ENCODE results near the gene ST8SIA5.

Gene ST8SIA5

GRCh38 chr18:46740046-46740445, 16.8 kb downstream of the ST8SIA5 start:
- H3K27me3 ChIP-seq (ENCODE audit: insufficient read depth, low read depth), result no peaks in the 10 kb centered on the region
- no peak for TF ChIP-seq CTCF (conservative IDR thresholded peaks at IDR 0.05; ENCODE audit: low read depth, low read length)
- no peak overlapping the region for H3K27ac ChIP-seq
- H3K4me3 ChIP-seq (IDR thresholded peaks at IDR 0.05; ENCODE audit: insufficient read depth, low read depth, low read length), result no peak overlapping the region
- no peaks in the 10 kb centered on the region for H3K79me2 ChIP-seq (ENCODE audit: insufficient read depth, low read depth)
- H3K36me3 ChIP-seq (ENCODE audit: insufficient read depth), result no peaks in the 10 kb centered on the region
- no peak overlapping the region for H2AFZ ChIP-seq (ENCODE audit: low read depth)
- H3K4me2 ChIP-seq, result no peak overlapping the region
- H3K4me1 ChIP-seq (ENCODE audit: low read depth, poor library complexity, severe bottlenecking), result no peaks in the 10 kb centered on the region
- H4K20me1 ChIP-seq (ENCODE audit: insufficient read depth), result no peaks in the 10 kb centered on the region
- no peak overlapping the region for H3K9ac ChIP-seq

GRCh38 chr18:46738491-46738890, 18.4 kb downstream of the ST8SIA5 start:
- no peaks in the 10 kb centered on the region for H3K27me3 ChIP-seq (ENCODE audit: insufficient read depth, low read depth)
- no peaks in the 10 kb centered on the region for H3K79me2 ChIP-seq (ENCODE audit: insufficient read depth, low read depth)
- no peak overlapping the region for H3K4me3 ChIP-seq (IDR thresholded peaks at IDR 0.05; ENCODE audit: insufficient read depth, low read depth, low read length)
- H3K4me1 ChIP-seq (ENCODE audit: low read depth, poor library complexity, severe bottlenecking), result no peaks in the 10 kb centered on the region
- no peak overlapping the region for H3K27ac ChIP-seq
- no peaks in the 10 kb centered on the region for H3K36me3 ChIP-seq (ENCODE audit: insufficient read depth)
- H4K20me1 ChIP-seq (ENCODE audit: insufficient read depth), result no peaks in the 10 kb centered on the region
- H2AFZ ChIP-seq (ENCODE audit: low read depth), result no peak overlapping the region
- no peak overlapping the region for H3K9ac ChIP-seq
- H3K4me2 ChIP-seq, result no peak overlapping the region
- no peak for TF ChIP-seq CTCF (conservative IDR thresholded peaks at IDR 0.05; ENCODE audit: low read depth, low read length)

- H3K4me3 ChIP-seq (IDR thresholded peaks at IDR 0.05; ENCODE audit: insufficient read depth, low read depth, low read length), result no peak overlapping the region
- no peaks in the 10 kb centered on the region for H3K4me1 ChIP-seq (ENCODE audit: low read depth, poor library complexity, severe bottlenecking)
- no peak for TF ChIP-seq CTCF (conservative IDR thresholded peaks at IDR 0.05; ENCODE audit: low read depth, low read length)
- no peaks in the 10 kb centered on the region for H3K79me2 ChIP-seq (ENCODE audit: insufficient read depth, low read depth)
- H3K4me2 ChIP-seq, result no peak overlapping the region
- H2AFZ ChIP-seq (ENCODE audit: low read depth), result no peak overlapping the region
- H3K36me3 ChIP-seq (ENCODE audit: insufficient read depth), result no peaks in the 10 kb centered on the region
- H3K27ac ChIP-seq, result no peak overlapping the region
- no peak overlapping the region for H3K9ac ChIP-seq
- no peaks in the 10 kb centered on the region for H4K20me1 ChIP-seq (ENCODE audit: insufficient read depth)
- H3K27me3 ChIP-seq (ENCODE audit: insufficient read depth, low read depth), result no peaks in the 10 kb centered on the region
Measured at GRCh38 chr18:46736736-46737135, 20.1 kb downstream of the ST8SIA5 start.

GRCh38 chr18:46736135-46736534, 20.7 kb downstream of the ST8SIA5 start:
- TF ChIP-seq CTCF (conservative IDR thresholded peaks at IDR 0.05; ENCODE audit: low read depth, low read length), result no peak
- no peaks in the 10 kb centered on the region for H3K4me1 ChIP-seq (ENCODE audit: low read depth, poor library complexity, severe bottlenecking)
- no peaks in the 10 kb centered on the region for H3K27me3 ChIP-seq (ENCODE audit: insufficient read depth, low read depth)
- H3K79me2 ChIP-seq (ENCODE audit: insufficient read depth, low read depth), result no peaks in the 10 kb centered on the region
- H2AFZ ChIP-seq (ENCODE audit: low read depth), result no peak overlapping the region
- no peak overlapping the region for H3K27ac ChIP-seq
- no peak overlapping the region for H3K4me2 ChIP-seq
- no peaks in the 10 kb centered on the region for H4K20me1 ChIP-seq (ENCODE audit: insufficient read depth)
- H3K4me3 ChIP-seq (IDR thresholded peaks at IDR 0.05; ENCODE audit: insufficient read depth, low read depth, low read length), result no peak overlapping the region
- H3K36me3 ChIP-seq (ENCODE audit: insufficient read depth), result no peaks in the 10 kb centered on the region
- no peak overlapping the region for H3K9ac ChIP-seq

GRCh38 chr18:46734981-46735380, 21.9 kb downstream of the ST8SIA5 start:
- no peaks in the 10 kb centered on the region for H3K4me1 ChIP-seq (ENCODE audit: low read depth, poor library complexity, severe bottlenecking)

More at GRCh38 chr18:46734981-46735380, 21.9 kb downstream of the ST8SIA5 start:
- Histone ChIP-seq H2AFZ (ENCODE audit: low read depth) (no peak overlapping the region), H3K27me3 (ENCODE audit: insufficient read depth, low read depth) (no peaks in the 10 kb centered on the region), H3K36me3 (ENCODE audit: insufficient read depth) (no peaks in the 10 kb centered on the region), H3K4me3 (IDR thresholded peaks at IDR 0.05; ENCODE audit: insufficient read depth, low read depth, low read length) (no peak overlapping the region), H3K79me2 (ENCODE audit: insufficient read depth, low read depth) (no peaks in the 10 kb centered on the region), H3K27ac (no peak overlapping the region), H3K9ac (no peak overlapping the region), H4K20me1 (ENCODE audit: insufficient read depth) (no peaks in the 10 kb centered on the region), H3K4me2 (no peak overlapping the region)
- TF ChIP-seq CTCF (conservative IDR thresholded peaks at IDR 0.05; ENCODE audit: low read depth, low read length), result no peak

Measured in KMS-11 (cell line).